HCT116 (cell line): ENCODE measurements around the gene RND2.
"Not testable (repeated sequence)": the region's sequence is repeated elsewhere in the genome, so short reads cannot be mapped to it uniquely, and the experiment has no call there.

Source experiments
- CEBPB ChIP-seq: IDR thresholded peaks from 2 replicates; pipeline ENCODE4 v1.6.1; 2012; ENCODE audit warnings: low read depth
- CTCF ChIP-seq, 3 experiments: fragments of 200-600 bp in 1 of 3; sonication (generic) in 1 of 3; IDR thresholded peaks in 2 of 3; conservative IDR thresholded peaks in 1 of 3; 2 replicates each; pipeline ENCODE4 v1.5.1; 2012 to 2017; ENCODE audit warnings: low read depth in 2 of 3, low read length in 2 of 3, antibody characterized with exemption in 1 of 3, borderline replicate concordance in 1 of 3, control low read depth in 1 of 3, mild to moderate bottlenecking in 1 of 3, mixed read lengths in 1 of 3, mixed run types in 1 of 3, moderate library complexity in 1 of 3; ENCODE audit not compliant: insufficient read depth in 1 of 3
- EGR1 ChIP-seq: IDR thresholded peaks from 2 replicates; pipeline ENCODE4 v1.6.1; 2012; ENCODE audit warnings: low read depth
- EZH2 ChIP-seq: fragments of 200-600 bp; sonication (generic); IDR thresholded peaks from 2 replicates; pipeline ENCODE4 v1.6.1; 2017; ENCODE audit warnings: antibody characterized with exemption, mixed run types
- EZH2phosphoT487 ChIP-seq: fragments of 200-600 bp; IDR thresholded peaks from 2 replicates; pipeline ENCODE4 v1.6.1; 2018; ENCODE audit warnings: antibody characterized with exemption, borderline replicate concordance
- MAX ChIP-seq: IDR thresholded peaks from 2 replicates; pipeline ENCODE4 v1.6.1; 2012
- POLR2AphosphoS5 ChIP-seq: IDR thresholded peaks from 2 replicates; pipeline ENCODE4 v1.6.1; 2011; ENCODE audit warnings: mild to moderate bottlenecking, low read depth, low read length, moderate library complexity
- RAD21 ChIP-seq: IDR thresholded peaks from 2 replicates; pipeline ENCODE4 v1.6.1; 2012; ENCODE audit warnings: low read depth, mild to moderate bottlenecking
- SIN3A ChIP-seq: IDR thresholded peaks from 2 replicates; pipeline ENCODE4 v1.6.1; 2012; ENCODE audit warnings: low read depth
- SRF ChIP-seq: IDR thresholded peaks from 2 replicates; pipeline ENCODE4 v1.6.1; 2012; ENCODE audit warnings: low read depth

GRCh38 chr17:42975701-42976100 is 49.3 kb upstream of the RND2 start:
- TF ChIP-seq CEBPB; RAD21; SRF; CTCF (IDR thresholded peaks at IDR 0.05 in 2 of 3, conservative IDR thresholded peaks at IDR 0.05 in 1 of 3; ENCODE audit: borderline replicate concordance in 1 of 3, insufficient read depth in 1 of 3, low read depth in 2 of 3, low read length in 2 of 3); EZH2; EGR1; POLR2AphosphoS5; SIN3A; MAX; EZH2phosphoT487: not testable (repeated sequence)
